HEK293 (cell line): ENCODE results near the gene ELAC1.

Experiments
- CTCF ChIA-PET: fragments of 350-600 bp; formaldehyde crosslinking; extraction: SDS; loops from one replicate; lab custom pipeline; 2021; ENCODE audit warnings: antibody characterized with exemption; lab: Yijun Ruan, JAX
- POLR2A ChIA-PET: fragments of 300-600 bp; formaldehyde crosslinking; extraction: SDS; loops from one replicate; lab custom pipeline; 2020; ENCODE audit warnings: antibody characterized with exemption, inconsistent platforms; lab: Yijun Ruan, JAX
- H3K27ac ChIP-seq: fragments of 200-500 bp; sonication (Bioruptor generic); 2 replicates; pipeline ENCODE4 v1.5.1; 2014; ENCODE audit warnings: low read depth, low read length, control low read depth, inconsistent platforms; ENCODE audit errors: extremely low read depth
- H3K36me3 ChIP-seq, 2 experiments: fragments of 200-500 bp in 1 of 2; sonication (Bioruptor generic) in 1 of 2; 1 replicate in 1 of 2; 2 replicates in 1 of 2; pipeline ENCODE4 v1.5.1; 2014 to 2017; ENCODE audit warnings: inconsistent platforms in 2 of 2, low read length in 2 of 2; ENCODE audit not compliant: control insufficient read depth in 2 of 2, insufficient read depth in 1 of 2
- H3K4me1 ChIP-seq: fragments of 200-500 bp; sonication (Bioruptor generic); 2 replicates; pipeline ENCODE4 v1.5.1; 2014; ENCODE audit warnings: mild to moderate bottlenecking, low read length, inconsistent platforms; ENCODE audit not compliant: control insufficient read depth, insufficient read depth
- H3K4me3 ChIP-seq: 2 replicates; pipeline ENCODE4 v1.5.1; 2011; ENCODE audit warnings: low read depth, mild to moderate bottlenecking, control low read depth, low read length, moderate library complexity
- H3K9me3 ChIP-seq: fragments of 200-500 bp; sonication (Bioruptor generic); 2 replicates; pipeline ENCODE4 v1.5.1; 2014; ENCODE audit warnings: low read depth, low read length, inconsistent platforms; ENCODE audit not compliant: control insufficient read depth, insufficient read depth
- FEZF1 ChIP-seq: fragments of 450-650 bp; formaldehyde crosslinking; IDR thresholded peaks from 2 replicates; pipeline ENCODE4 v1.5.1; 2016; ENCODE audit warnings: missing biosample characterization, missing genetic modification characterization
- GLIS2 ChIP-seq: fragments of 450-650 bp; formaldehyde crosslinking; IDR thresholded peaks from 2 replicates; pipeline ENCODE4 v1.5.1; 2016; ENCODE audit warnings: missing biosample characterization, missing genetic modification characterization
- HOXA7 ChIP-seq: sonication (generic); formaldehyde crosslinking; IDR thresholded peaks from 2 replicates; pipeline ENCODE4 v1.8.1; 2022; ENCODE audit warnings: missing genetic modification reagents, borderline replicate concordance
- KLF1 ChIP-seq: fragments of 450-650 bp; formaldehyde crosslinking; IDR thresholded peaks from 2 replicates; pipeline ENCODE4 v1.5.1; 2016; ENCODE audit warnings: missing biosample characterization, missing genetic modification characterization
- SCRT1 ChIP-seq: fragments of 450-650 bp; formaldehyde crosslinking; IDR thresholded peaks from 2 replicates; pipeline ENCODE4 v1.5.1; 2016; ENCODE audit warnings: missing biosample characterization, missing genetic modification characterization, borderline replicate concordance
- SCRT2 ChIP-seq: fragments of 450-650 bp; formaldehyde crosslinking; IDR thresholded peaks from 2 replicates; pipeline ENCODE4 v1.5.1; 2016; ENCODE audit warnings: missing biosample characterization, missing genetic modification characterization
- ZBTB21 ChIP-seq: fragments of 450-650 bp; formaldehyde crosslinking; IDR thresholded peaks from 2 replicates; pipeline ENCODE4 v1.5.1; 2017; ENCODE audit warnings: missing biosample characterization, missing genetic modification characterization
- ZNF223 ChIP-seq: fragments of 450-650 bp; formaldehyde crosslinking; IDR thresholded peaks from 2 replicates; pipeline ENCODE4 v1.5.1; 2016; ENCODE audit warnings: missing biosample characterization, missing genetic modification characterization
- ZNF274 ChIP-seq, 2 experiments: fragments of 200-500 bp in 1 of 2; fragments of 450-650 bp in 1 of 2; sonication (Bioruptor generic) in 1 of 2; formaldehyde crosslinking in 1 of 2; IDR thresholded peaks; 2 replicates each; pipeline versions ENCODE4 v1.5.1 to v1.6.1; 2014 to 2016; ENCODE audit warnings: borderline replicate concordance in 1 of 2, inconsistent platforms in 1 of 2, low read length in 1 of 2, missing biosample characterization in 1 of 2, missing genetic modification characterization in 1 of 2
- ZNF354C ChIP-seq: fragments of 450-650 bp; formaldehyde crosslinking; IDR thresholded peaks from 2 replicates; pipeline ENCODE4 v1.5.1; 2016; ENCODE audit warnings: missing biosample characterization, missing genetic modification characterization, low read depth, borderline replicate concordance
- ZNF501 ChIP-seq: fragments of 450-650 bp; formaldehyde crosslinking; IDR thresholded peaks from 2 replicates; pipeline ENCODE4 v1.5.1; 2016; ENCODE audit warnings: missing biosample characterization, missing genetic modification characterization
- ZNF548 ChIP-seq: fragments of 450-650 bp; formaldehyde crosslinking; IDR thresholded peaks from 2 replicates; pipeline ENCODE4 v1.5.1; 2016; ENCODE audit warnings: missing biosample characterization, missing genetic modification characterization
- ZNF560 ChIP-seq: fragments of 450-650 bp; formaldehyde crosslinking; IDR thresholded peaks from 2 replicates; pipeline ENCODE4 v1.5.1; 2017; ENCODE audit warnings: missing biosample characterization, missing genetic modification characterization, borderline replicate concordance
- ZNF785 ChIP-seq: fragments of 450-650 bp; formaldehyde crosslinking; IDR thresholded peaks from 2 replicates; pipeline ENCODE4 v1.5.1; 2016; ENCODE audit warnings: missing biosample characterization, missing genetic modification characterization
- TF ChIP-seq, protein P1 (sequence below): fragments of 450-650 bp; formaldehyde crosslinking; IDR thresholded peaks from 2 replicates; pipeline ENCODE4 v1.5.1; 2017; ENCODE audit warnings: missing biosample characterization, missing genetic modification characterization
- TF ChIP-seq, protein P2 (sequence below): IDR thresholded peaks from 2 replicates; pipeline ENCODE4 v1.6.1; 2011; ENCODE audit warnings: mild to moderate bottlenecking, low read depth, low read length, borderline replicate concordance
- TF ChIP-seq, protein P3 (sequence below): fragments of 450-650 bp; formaldehyde crosslinking; IDR thresholded peaks from 2 replicates; pipeline ENCODE4 v1.5.1; 2017; ENCODE audit warnings: missing biosample characterization, missing genetic modification characterization
- TF ChIP-seq, protein P4 (sequence below): fragments of 450-650 bp; formaldehyde crosslinking; IDR thresholded peaks from 2 replicates; pipeline ENCODE4 v1.5.1; 2016; ENCODE audit warnings: missing biosample characterization, missing genetic modification characterization
- TF ChIP-seq, protein P5 (sequence below): fragments of 450-650 bp; formaldehyde crosslinking; IDR thresholded peaks from 2 replicates; pipeline ENCODE4 v1.5.1; 2017; ENCODE audit warnings: missing biosample characterization, missing genetic modification characterization

Gene ELAC1

DNA sequence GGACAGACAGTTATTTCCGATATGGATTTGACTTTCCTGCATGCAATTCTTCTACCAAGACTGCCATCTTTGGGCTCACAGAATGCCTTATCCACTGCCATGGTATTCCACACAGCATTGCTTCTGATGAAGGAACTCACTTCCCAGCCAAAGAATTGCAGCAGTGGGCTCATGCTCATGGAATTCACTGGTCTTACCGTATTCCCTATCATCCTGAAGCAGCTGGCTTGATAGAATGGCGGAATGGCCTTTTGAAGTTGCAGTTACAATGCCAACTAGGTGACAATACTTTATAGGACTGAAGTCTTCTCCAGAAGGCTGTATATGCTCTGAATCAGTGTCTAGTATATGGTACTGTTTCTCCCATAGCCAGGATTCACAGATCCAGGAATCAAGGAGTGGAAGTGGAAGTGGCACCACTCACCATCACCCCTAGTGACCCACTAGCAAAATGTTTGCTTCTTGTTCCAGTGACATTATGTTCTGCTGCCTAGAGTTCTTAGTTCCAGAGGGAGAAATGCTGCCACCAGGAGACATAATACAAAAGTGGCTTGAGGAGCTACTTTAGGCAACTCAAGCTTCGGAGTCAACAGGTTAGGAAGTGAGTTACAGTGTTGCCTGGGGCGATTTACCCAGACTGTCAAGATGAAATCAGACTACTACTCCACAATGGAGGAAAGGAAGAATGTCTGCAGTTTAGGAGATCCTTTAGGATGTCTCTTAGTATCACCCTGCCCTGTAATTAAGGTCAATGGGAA lies 38.4 kb downstream of the ELAC1 start:
- ChIA-PET POLR2A (interaction anchor here (0.6 kb wide), 1 partner anchor 1278 kb away, joined by 3 read pairs; no protein-coding TSS in a partner anchor), CTCF (interaction anchor here (0.6 to 1.0 kb wide), 5 partner anchors 32 to 575 kb away, joined by 3 to 6 read pairs (median 3); no protein-coding TSS in a partner anchor)
- Histone ChIP-seq H3K27ac (no peak overlapping the region), H3K4me3 (no peak overlapping the region), H3K36me3 (no peaks in the 10 kb centered on the region), H3K9me3 (no peaks in the 10 kb centered on the region), H3K4me1 (peaks cover 21% of the 10 kb centered on the region)
- TF ChIP-seq, protein P1, sequence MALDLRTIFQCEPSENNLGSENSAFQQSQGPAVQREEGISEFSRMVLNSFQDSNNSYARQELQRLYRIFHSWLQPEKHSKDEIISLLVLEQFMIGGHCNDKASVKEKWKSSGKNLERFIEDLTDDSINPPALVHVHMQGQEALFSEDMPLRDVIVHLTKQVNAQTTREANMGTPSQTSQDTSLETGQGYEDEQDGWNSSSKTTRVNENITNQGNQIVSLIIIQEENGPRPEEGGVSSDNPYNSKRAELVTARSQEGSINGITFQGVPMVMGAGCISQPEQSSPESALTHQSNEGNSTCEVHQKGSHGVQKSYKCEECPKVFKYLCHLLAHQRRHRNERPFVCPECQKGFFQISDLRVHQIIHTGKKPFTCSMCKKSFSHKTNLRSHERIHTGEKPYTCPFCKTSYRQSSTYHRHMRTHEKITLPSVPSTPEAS (tag by site-specific recombination): no peak
- TF ChIP-seq HOXA7 (CRISPR knock-in tag) (no peak), ZNF785 (tag by site-specific recombination) (no peak), ZBTB21 (tag by site-specific recombination) (no peak), ZNF354C (tag by site-specific recombination) (no peak), ZNF274 (IDR thresholded peaks at IDR 0.05; ENCODE audit: low read length) (no peak), ZNF274 (tag by site-specific recombination; IDR thresholded peaks at IDR 0.05; ENCODE audit: borderline replicate concordance) (no peak), KLF1 (tag by site-specific recombination) (no peak), GLIS2 (tag by site-specific recombination) (no peak), SCRT1 (tag by site-specific recombination) (peak; percentile 88), SCRT2 (tag by site-specific recombination) (peak; percentile 90), ZNF548 (tag by site-specific recombination) (no peak), FEZF1 (tag by site-specific recombination) (no peak), ZNF560 (tag by site-specific recombination) (no peak), ZNF223 (no peak), ZNF501 (tag by site-specific recombination) (no peak)
- TF ChIP-seq, protein P2, sequence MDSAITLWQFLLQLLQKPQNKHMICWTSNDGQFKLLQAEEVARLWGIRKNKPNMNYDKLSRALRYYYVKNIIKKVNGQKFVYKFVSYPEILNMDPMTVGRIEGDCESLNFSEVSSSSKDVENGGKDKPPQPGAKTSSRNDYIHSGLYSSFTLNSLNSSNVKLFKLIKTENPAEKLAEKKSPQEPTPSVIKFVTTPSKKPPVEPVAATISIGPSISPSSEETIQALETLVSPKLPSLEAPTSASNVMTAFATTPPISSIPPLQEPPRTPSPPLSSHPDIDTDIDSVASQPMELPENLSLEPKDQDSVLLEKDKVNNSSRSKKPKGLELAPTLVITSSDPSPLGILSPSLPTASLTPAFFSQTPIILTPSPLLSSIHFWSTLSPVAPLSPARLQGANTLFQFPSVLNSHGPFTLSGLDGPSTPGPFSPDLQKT: no peak
- TF ChIP-seq, protein P3, sequence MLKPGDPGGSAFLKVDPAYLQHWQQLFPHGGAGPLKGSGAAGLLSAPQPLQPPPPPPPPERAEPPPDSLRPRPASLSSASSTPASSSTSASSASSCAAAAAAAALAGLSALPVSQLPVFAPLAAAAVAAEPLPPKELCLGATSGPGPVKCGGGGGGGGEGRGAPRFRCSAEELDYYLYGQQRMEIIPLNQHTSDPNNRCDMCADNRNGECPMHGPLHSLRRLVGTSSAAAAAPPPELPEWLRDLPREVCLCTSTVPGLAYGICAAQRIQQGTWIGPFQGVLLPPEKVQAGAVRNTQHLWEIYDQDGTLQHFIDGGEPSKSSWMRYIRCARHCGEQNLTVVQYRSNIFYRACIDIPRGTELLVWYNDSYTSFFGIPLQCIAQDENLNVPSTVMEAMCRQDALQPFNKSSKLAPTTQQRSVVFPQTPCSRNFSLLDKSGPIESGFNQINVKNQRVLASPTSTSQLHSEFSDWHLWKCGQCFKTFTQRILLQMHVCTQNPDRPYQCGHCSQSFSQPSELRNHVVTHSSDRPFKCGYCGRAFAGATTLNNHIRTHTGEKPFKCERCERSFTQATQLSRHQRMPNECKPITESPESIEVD (tag by site-specific recombination): no peak
- TF ChIP-seq, protein P4, sequence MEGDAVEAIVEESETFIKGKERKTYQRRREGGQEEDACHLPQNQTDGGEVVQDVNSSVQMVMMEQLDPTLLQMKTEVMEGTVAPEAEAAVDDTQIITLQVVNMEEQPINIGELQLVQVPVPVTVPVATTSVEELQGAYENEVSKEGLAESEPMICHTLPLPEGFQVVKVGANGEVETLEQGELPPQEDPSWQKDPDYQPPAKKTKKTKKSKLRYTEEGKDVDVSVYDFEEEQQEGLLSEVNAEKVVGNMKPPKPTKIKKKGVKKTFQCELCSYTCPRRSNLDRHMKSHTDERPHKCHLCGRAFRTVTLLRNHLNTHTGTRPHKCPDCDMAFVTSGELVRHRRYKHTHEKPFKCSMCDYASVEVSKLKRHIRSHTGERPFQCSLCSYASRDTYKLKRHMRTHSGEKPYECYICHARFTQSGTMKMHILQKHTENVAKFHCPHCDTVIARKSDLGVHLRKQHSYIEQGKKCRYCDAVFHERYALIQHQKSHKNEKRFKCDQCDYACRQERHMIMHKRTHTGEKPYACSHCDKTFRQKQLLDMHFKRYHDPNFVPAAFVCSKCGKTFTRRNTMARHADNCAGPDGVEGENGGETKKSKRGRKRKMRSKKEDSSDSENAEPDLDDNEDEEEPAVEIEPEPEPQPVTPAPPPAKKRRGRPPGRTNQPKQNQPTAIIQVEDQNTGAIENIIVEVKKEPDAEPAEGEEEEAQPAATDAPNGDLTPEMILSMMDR: peak; percentile 43
- TF ChIP-seq, protein P5, sequence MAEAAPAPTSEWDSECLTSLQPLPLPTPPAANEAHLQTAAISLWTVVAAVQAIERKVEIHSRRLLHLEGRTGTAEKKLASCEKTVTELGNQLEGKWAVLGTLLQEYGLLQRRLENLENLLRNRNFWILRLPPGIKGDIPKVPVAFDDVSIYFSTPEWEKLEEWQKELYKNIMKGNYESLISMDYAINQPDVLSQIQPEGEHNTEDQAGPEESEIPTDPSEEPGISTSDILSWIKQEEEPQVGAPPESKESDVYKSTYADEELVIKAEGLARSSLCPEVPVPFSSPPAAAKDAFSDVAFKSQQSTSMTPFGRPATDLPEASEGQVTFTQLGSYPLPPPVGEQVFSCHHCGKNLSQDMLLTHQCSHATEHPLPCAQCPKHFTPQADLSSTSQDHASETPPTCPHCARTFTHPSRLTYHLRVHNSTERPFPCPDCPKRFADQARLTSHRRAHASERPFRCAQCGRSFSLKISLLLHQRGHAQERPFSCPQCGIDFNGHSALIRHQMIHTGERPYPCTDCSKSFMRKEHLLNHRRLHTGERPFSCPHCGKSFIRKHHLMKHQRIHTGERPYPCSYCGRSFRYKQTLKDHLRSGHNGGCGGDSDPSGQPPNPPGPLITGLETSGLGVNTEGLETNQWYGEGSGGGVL (tag by site-specific recombination): no peak
